Measurements from ENCODE around the gene IGFBPL1.

The IGFBPL1 gene

DNA sequence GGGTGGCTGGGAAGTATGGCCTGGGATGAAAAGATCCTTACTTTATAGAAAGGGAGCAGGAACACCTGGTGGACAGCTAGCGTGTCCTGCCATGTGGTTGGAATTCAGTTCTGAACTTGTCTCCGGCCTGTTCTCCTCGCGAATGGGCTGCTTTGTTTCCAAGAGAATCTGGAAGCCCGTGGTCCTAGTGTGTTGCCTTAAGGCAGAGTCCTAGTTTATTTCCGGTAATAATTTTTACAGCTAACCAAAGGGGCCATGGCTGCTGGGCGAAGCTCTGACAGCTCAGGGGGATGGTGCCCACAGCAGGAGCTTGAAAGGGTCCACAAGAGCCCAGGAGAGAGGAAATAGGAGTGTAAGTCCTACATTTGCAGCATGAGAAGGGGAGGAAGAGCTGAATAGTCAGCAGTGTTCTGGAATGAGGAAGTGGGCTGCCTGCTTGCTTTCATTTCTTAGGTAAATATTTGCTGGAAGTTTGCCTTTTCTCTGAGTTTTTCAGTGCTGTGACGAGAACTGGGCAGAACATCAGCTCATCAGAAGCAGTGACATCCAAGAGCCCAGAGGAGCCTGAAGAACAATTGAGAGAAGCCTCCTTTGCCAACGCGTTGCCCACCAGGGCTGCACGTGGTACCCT lies 13.1 kb upstream of the IGFBPL1 start:
- H3K27ac ChIP-seq, result peak overlapping the region; percentile 64
- TF ChIP-seq ZFX (IDR thresholded peaks at IDR 0.05; ENCODE audit: borderline replicate concordance), result no peak
- TF ChIP-seq, protein P1, sequence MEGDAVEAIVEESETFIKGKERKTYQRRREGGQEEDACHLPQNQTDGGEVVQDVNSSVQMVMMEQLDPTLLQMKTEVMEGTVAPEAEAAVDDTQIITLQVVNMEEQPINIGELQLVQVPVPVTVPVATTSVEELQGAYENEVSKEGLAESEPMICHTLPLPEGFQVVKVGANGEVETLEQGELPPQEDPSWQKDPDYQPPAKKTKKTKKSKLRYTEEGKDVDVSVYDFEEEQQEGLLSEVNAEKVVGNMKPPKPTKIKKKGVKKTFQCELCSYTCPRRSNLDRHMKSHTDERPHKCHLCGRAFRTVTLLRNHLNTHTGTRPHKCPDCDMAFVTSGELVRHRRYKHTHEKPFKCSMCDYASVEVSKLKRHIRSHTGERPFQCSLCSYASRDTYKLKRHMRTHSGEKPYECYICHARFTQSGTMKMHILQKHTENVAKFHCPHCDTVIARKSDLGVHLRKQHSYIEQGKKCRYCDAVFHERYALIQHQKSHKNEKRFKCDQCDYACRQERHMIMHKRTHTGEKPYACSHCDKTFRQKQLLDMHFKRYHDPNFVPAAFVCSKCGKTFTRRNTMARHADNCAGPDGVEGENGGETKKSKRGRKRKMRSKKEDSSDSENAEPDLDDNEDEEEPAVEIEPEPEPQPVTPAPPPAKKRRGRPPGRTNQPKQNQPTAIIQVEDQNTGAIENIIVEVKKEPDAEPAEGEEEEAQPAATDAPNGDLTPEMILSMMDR (IDR thresholded peaks at IDR 0.05), result no peak

GRCh38 chr9:38436708-38437107 lies 12.5 kb upstream of the IGFBPL1 start:
- TF ChIP-seq, protein P1 (IDR thresholded peaks at IDR 0.05), result no peak
- no peak for TF ChIP-seq ZFX (IDR thresholded peaks at IDR 0.05; ENCODE audit: borderline replicate concordance)
- H3K27ac ChIP-seq, result peak overlapping the region; percentile 64

- TF ChIP-seq, protein P1 (IDR thresholded peaks at IDR 0.05), result no peak
- TF ChIP-seq ZFX (IDR thresholded peaks at IDR 0.05; ENCODE audit: borderline replicate concordance), result no peak
- H3K27ac ChIP-seq, result no peak overlapping the region
These were observed 11.3 kb upstream of the IGFBPL1 start for GRCh38 chr9:38435521-38435920.

DNA sequence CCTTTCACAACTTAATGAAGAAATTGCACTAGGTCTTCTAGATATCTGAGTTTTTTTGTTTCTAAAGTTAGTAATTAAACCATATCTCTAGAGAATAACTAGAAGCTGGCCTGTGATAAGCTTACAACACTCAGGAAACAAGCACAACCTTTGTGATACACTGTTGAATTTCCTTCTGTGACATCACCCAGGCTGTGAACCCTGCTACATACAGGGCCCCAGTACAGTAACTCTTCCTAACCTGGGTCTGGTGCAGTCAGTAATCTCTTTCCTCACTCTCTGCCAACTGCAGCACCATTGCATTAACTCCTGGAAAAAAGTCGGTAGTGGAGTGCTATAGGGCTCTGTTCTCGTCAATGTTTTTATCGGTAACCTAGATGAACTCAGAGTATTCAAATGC lies 10.6 kb upstream of the IGFBPL1 start:
- no peak overlapping the region for H3K27ac ChIP-seq
- no peak for TF ChIP-seq ZFX (IDR thresholded peaks at IDR 0.05; ENCODE audit: borderline replicate concordance)
- TF ChIP-seq, protein P1 (IDR thresholded peaks at IDR 0.05), result no peak

GRCh38 chr9:38434365-38434764 lies 10.1 kb upstream of the IGFBPL1 start:
- no peak overlapping the region for H3K27ac ChIP-seq
- TF ChIP-seq, protein P1 (IDR thresholded peaks at IDR 0.05), result no peak
- no peak for TF ChIP-seq ZFX (IDR thresholded peaks at IDR 0.05; ENCODE audit: borderline replicate concordance)

- H3K27ac ChIP-seq, result no peak overlapping the region
- TF ChIP-seq, protein P1 (IDR thresholded peaks at IDR 0.05), result peak; percentile 79
- no peak for TF ChIP-seq ZFX (IDR thresholded peaks at IDR 0.05; ENCODE audit: borderline replicate concordance)
These were observed 8.8 kb upstream of the IGFBPL1 start for GRCh38 chr9:38432922-38433510.

- H3K27ac ChIP-seq, result no peak overlapping the region
- TF ChIP-seq, protein P1 (IDR thresholded peaks at IDR 0.05), result no peak
- TF ChIP-seq ZFX (IDR thresholded peaks at IDR 0.05; ENCODE audit: borderline replicate concordance), result no peak
These were observed 6.9 kb upstream of the IGFBPL1 start for GRCh38 chr9:38431116-38431515.
